Activated T-cell treated with anti-CD3 and anti-CD28 coated beads, Interleukin-2, amount 50 U/mL, for 4 hours (primary cell): ENCODE results near the gene CRYL1. TPM values are rescaled to one million over a fixed set of nuclear protein-coding genes. Genes with fewer than 3 reads are reported as not detected.
A peak's percentile ranks its signal among the peaks of the same experiment; 100 is the strongest.

Source experiments
- ATAC-seq, 2 donors: fragments of 200-7000 bp; cut with Tn5 transposase; one replicate each; pipeline ENCODE4 v1.10.0; 2021
- DNase-seq: peaks from one replicate; pipeline ENCODE4 v3.0.0-alpha.2; 2020
- H3K27me3 Mint-ChIP-seq: one replicate; pipeline ENCODE4 v1.8.0; 2021; ENCODE audit warnings: low read depth, mixed read lengths
- H3K36me3 Mint-ChIP-seq: one replicate; pipeline ENCODE4 v1.8.0; 2022; ENCODE audit warnings: mixed read lengths; ENCODE audit not compliant: insufficient read depth
- H3K4me1 Mint-ChIP-seq: one replicate; pipeline ENCODE4 v1.8.0; 2021; ENCODE audit warnings: low read depth, mixed read lengths
- H3K4me3 Mint-ChIP-seq: one replicate; pipeline ENCODE4 v1.8.0; 2021; ENCODE audit warnings: mild to moderate bottlenecking, moderate library complexity, mixed read lengths
- H3K9me3 Mint-ChIP-seq: one replicate; pipeline ENCODE4 v1.8.0; 2021; ENCODE audit warnings: mixed read lengths
- total RNA-seq, 3 donors: library from RNA; stranded (reverse); gene quantifications; one replicate each; pipeline ENCODE4 v1.2.1, GENCODE V29; 2021

CRYL1 gene
- total RNA-seq, 3 donors from 2014 or later: 2.8 to 5.3 (median 3.7) TPM

DNA sequence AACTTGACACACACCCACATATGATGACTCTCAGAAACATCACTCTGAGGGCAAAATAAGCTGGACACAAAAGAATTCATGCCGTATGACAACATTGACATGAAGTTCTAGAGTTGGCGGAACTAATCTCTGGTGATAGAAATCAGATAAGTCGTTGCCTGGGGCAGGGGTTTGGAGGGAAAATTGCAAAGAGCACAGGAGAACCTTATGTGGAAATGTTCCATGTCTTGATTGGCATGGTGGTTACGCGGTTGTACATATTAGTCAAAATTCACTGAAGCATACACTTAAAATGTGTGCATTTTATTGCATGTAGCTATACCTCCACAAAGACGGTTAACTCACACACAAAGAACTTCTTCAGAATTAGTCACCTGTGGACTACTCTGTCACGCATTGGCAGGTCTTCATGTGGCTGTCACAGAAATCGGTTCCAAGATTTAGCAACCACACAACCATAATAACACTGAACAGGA is 155.7 kb downstream of the CRYL1 start:
- ATAC-seq: peak in 1 of 2 donors; percentile 38
- no peak for DNase-seq
- Mint-ChIP-seq H3K36me3 (no peaks in the 10 kb centered on the region), H3K4me3 (no peak overlapping the region), H3K4me1 (no peaks in the 10 kb centered on the region), H3K9me3 (no peaks in the 10 kb centered on the region), H3K27me3 (peaks cover 6% of the 10 kb centered on the region)

DNA sequence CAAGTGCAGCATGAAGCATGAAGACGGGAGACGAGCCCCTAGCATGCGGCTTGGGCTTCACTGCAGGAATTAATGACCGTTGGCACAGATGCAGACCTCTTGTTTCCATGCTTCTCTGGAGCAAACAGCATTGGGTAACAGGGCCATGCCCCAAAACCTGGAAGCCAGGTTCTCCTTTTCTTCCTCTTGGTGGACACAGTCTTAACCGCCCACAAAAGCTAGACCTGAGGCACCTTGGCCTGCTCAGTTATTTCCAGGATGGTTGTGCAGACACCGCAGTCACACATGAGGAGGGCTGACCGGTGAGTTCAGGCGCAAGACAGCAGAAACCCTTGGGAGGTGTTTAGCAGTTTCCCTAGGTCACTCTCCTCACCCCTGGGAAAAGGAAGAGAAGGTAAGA is 159.6 kb downstream of the CRYL1 start:
- Mint-ChIP-seq H3K4me3 (no peak overlapping the region), H3K9me3 (no peaks in the 10 kb centered on the region), H3K4me1 (no peaks in the 10 kb centered on the region), H3K27me3 (peaks cover 6% of the 10 kb centered on the region), H3K36me3 (no peaks in the 10 kb centered on the region)
- ATAC-seq (no peak), DNase-seq (no peak)

DNA sequence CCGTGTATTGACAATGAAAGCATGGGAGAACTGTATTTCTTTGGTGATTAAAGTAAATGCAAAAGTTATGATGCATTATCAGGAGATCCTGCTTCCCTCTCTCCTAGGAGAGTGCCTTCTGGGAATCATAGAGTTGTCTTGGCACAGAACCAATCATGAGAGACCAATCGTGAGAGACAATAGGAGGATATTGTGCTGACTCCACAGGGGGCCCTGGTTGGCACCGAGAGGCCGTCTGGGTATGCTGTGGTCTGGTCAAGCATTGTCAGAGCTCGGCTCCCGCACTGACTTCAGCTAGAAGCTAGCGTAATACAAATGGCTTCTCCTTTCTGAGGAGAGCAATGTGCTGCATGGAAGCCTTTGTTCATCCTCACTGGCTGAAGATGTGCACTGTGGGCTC is 162.1 kb downstream of the CRYL1 start:
- peaks cover 2% of the 10 kb centered on the region for H3K27me3 Mint-ChIP-seq
- no peaks in the 10 kb centered on the region for H3K36me3 Mint-ChIP-seq
- H3K4me3 Mint-ChIP-seq: no peak overlapping the region
- no peak for DNase-seq
- H3K9me3 Mint-ChIP-seq: no peaks in the 10 kb centered on the region
- no peaks in the 10 kb centered on the region for H3K4me1 Mint-ChIP-seq
- no peak for ATAC-seq

DNA sequence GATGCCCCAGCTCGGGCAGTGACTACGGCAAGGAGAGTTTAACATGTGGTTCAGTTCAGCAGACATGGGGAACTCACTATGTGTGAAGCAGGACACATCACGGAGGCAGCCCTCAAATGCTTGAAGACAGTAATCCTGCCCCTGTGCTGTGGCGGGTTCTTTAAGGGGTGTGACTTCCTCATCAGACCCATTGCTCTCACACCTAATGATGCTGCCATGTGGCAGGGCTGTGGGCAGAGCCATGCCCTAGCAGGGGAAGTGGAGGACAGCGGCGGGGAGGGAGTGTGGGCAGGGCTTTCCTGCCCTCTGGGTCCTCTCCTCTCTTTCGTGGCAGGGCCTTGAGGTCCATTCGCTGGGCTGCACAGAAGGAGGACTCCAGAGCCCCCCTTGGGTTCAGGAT is 162.5 kb downstream of the CRYL1 start:
- Mint-ChIP-seq H3K27me3 (no peaks in the 10 kb centered on the region), H3K4me3 (no peak overlapping the region), H3K4me1 (no peaks in the 10 kb centered on the region), H3K36me3 (no peaks in the 10 kb centered on the region), H3K9me3 (no peaks in the 10 kb centered on the region)
- DNase-seq (no peak), ATAC-seq (no peak)

DNA sequence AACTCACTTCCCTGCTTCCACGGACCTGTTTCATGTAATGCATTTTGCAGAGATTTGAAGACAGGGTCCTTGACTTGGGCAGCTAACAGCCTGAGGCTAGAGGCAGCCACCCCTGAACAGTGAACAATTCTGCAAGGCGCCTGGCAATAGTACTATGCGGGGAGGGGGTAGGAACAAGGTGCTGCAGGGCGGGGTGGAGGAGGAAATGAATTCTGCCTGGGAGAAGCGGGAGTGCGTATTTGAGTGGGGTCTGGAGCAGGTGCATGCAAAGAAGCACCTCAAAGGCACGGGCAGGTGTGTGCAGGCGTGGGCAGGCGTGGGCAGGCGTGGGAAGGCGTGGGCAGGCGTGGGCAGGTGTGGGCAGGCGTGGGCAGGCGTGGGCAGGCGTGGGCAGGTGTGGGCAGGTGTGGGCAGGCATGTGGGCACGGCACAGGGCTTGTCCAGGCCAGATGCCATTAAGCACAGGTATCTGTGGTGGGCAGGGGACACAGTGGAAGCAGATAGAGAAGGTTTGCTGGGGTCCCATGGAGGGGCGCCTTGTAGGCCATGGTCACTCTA is 163.1 kb downstream of the CRYL1 start:
- H3K4me1 Mint-ChIP-seq: no peaks in the 10 kb centered on the region
- no peak overlapping the region for H3K4me3 Mint-ChIP-seq
- ATAC-seq: no peak
- no peaks in the 10 kb centered on the region for H3K9me3 Mint-ChIP-seq
- H3K36me3 Mint-ChIP-seq: no peaks in the 10 kb centered on the region
- no peaks in the 10 kb centered on the region for H3K27me3 Mint-ChIP-seq
- no peak for DNase-seq

DNA sequence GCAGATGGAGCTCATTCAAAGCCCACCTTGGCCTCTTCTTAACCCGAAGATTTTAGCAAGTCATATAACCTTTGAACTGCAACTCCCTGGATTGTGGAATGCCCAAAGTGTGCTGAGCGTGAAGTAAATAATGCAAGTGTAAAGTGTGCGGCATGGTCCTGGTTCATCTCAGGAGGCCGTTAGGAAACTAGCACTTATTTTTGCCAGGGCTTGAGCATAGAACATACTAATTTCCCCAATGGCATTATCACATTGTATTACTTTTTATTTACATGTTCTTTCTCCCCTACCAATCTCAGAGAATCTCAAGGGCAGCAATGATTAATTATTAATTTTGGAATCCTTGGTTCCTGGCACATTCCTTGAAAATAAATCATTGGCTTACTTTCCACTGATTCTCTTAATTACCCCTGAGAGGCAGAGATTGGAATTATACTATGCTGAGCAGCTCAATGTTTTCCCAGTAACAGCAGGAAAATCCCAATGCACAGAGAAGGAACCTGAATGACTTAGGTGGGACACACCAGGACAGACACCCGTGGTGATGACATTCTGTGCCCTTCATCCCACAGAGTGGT is 164.7 kb downstream of the CRYL1 start:
- H3K9me3 Mint-ChIP-seq: no peaks in the 10 kb centered on the region
- no peak for DNase-seq
- no peaks in the 10 kb centered on the region for H3K27me3 Mint-ChIP-seq
- H3K36me3 Mint-ChIP-seq: no peaks in the 10 kb centered on the region
- H3K4me1 Mint-ChIP-seq: no peaks in the 10 kb centered on the region
- no peak for ATAC-seq
- no peak overlapping the region for H3K4me3 Mint-ChIP-seq

DNA sequence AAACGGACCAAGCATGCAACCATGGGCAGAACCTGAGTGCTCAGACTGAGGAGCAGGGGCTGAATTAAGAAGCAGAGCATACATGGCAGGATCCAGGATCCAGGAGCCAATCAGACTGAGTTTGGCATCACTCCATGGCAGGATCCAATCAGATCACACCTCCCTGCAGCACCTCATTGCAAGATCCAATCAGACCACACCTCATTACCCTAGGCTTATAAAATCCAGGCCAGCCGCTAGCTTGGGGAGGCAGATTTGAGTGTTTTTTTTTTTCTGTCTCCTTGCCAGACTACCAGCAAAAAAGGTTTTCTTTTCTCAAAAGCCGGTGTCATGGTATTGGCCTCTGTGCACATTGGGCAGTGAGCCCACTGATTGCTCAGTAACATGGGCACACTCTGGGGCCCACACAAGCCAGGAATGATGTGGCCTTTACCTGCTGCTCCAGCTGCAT is 165.6 kb downstream of the CRYL1 start:
- no peaks in the 10 kb centered on the region for H3K4me1 Mint-ChIP-seq
- no peaks in the 10 kb centered on the region for H3K9me3 Mint-ChIP-seq
- no peak for ATAC-seq
- DNase-seq: no peak
- H3K36me3 Mint-ChIP-seq: no peaks in the 10 kb centered on the region
- H3K4me3 Mint-ChIP-seq: no peak overlapping the region
- H3K27me3 Mint-ChIP-seq: no peaks in the 10 kb centered on the region

DNA sequence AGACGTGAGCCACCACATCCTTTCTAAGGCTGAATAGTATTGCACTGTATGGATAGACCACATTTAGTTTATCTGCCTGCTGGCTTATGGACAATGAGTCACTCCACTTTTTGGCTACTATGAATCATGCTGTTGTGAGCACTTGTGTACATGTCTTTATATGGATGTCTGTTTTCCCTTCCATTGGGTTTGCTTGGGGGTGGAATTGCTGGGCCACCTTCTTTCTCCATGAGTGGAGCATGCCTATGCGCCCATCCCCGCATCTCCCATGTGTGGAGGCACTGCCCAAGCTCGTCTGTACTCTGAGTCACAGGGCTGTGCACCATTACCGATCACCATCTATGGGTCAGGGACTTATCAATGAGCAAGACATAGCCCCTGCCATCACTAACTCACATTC is 166.3 kb downstream of the CRYL1 start:
- no peaks in the 10 kb centered on the region for H3K27me3 Mint-ChIP-seq
- no peaks in the 10 kb centered on the region for H3K36me3 Mint-ChIP-seq
- DNase-seq (no peak), ATAC-seq (peak; percentile 67 to 86)
- H3K4me3 Mint-ChIP-seq: no peak overlapping the region
- H3K9me3 Mint-ChIP-seq: no peaks in the 10 kb centered on the region
- no peaks in the 10 kb centered on the region for H3K4me1 Mint-ChIP-seq

DNA sequence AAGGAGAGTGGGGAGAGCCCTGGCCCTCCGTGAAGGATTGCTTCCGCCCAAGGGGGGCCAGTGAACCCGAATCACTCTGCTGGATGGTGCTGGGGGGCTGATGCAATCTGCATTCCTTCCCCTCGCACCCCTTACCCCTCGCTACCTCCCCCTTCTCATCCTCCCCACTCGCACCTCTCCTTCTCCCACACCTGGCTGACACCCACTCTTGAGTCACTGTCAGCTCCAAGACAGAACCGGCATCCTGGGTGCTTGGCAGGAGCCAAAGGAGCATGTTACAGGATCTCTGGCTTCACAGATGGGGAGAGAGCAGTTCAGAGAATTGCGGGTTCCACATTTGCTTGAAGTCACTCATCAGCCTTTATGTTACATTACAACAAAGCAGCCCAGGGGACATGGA is 167.6 kb downstream of the CRYL1 start:
- Mint-ChIP-seq H3K36me3 (no peaks in the 10 kb centered on the region), H3K27me3 (no peaks in the 10 kb centered on the region), H3K9me3 (no peaks in the 10 kb centered on the region), H3K4me1 (no peaks in the 10 kb centered on the region), H3K4me3 (no peak overlapping the region)
- DNase-seq (no peak), ATAC-seq (no peak)

DNA sequence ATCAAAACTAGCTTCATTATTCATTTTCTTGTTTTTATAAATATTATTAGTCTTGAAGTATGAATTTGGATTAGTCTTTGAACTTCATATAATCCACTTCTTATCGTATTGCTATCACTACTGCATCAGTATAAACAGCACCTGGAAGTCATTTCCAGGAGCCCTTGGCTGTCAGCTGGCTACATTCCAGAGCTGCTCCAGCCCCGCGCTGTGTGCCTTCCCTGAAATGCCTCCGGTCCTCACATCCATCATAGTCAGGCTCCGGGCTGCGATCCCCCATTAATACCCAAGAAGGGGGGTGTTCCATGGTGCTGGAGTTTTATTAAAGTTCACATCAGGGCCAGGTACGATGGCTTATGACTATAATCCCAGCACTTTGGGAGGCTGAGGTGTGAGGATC is 169.2 kb downstream of the CRYL1 start:
- DNase-seq (no peak), ATAC-seq (no peak)
- no peaks in the 10 kb centered on the region for H3K9me3 Mint-ChIP-seq
- H3K27me3 Mint-ChIP-seq: no peaks in the 10 kb centered on the region
- H3K36me3 Mint-ChIP-seq: no peaks in the 10 kb centered on the region
- no peaks in the 10 kb centered on the region for H3K4me1 Mint-ChIP-seq
- H3K4me3 Mint-ChIP-seq: no peak overlapping the region

DNA sequence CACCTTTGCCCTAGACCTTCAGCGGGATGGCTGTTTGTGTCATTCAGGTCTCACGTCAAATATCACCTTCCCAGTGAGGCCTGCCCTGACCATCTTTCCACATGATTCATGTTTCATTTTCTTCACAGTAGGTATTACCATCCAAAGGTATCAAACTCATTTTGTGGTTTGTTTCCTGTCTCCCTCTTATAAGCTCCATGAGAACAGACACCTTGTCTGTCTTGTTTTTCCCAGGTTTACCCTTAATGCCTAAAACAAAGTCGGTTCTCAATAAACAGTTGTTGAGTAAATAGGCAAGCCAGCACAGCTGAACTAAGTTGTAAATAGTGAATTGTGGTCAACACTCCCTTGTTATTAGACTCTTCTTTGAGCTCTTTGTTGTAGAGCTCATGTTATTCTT is 170.9 kb downstream of the CRYL1 start:
- ATAC-seq (no peak), DNase-seq (no peak)
- H3K36me3 Mint-ChIP-seq: no peaks in the 10 kb centered on the region
- H3K4me3 Mint-ChIP-seq: no peak overlapping the region
- H3K9me3 Mint-ChIP-seq: no peaks in the 10 kb centered on the region
- no peaks in the 10 kb centered on the region for H3K4me1 Mint-ChIP-seq
- H3K27me3 Mint-ChIP-seq: no peaks in the 10 kb centered on the region

DNA sequence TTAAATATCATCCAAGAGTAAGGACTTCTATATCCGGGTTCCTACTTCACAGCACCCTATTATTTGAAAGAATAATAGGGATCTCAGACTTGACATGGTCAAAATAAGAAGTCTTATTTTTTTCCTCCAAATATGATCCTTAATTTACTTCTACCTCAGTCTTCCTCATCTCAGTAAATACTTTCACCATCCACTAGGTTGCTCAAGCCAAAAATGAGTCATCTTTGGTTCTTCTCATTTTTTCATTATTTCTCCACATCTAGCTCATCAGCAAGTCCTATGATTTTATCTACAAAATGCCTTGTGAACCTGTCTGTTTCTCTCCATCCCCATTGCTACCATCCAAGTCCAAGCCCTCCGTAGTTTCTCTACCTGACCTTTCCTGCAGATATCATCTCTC is 171.7 kb downstream of the CRYL1 start:
- DNase-seq: no peak
- H3K4me1 Mint-ChIP-seq: no peaks in the 10 kb centered on the region
- no peaks in the 10 kb centered on the region for H3K9me3 Mint-ChIP-seq
- no peak for ATAC-seq
- H3K27me3 Mint-ChIP-seq: no peaks in the 10 kb centered on the region
- H3K36me3 Mint-ChIP-seq: no peaks in the 10 kb centered on the region
- H3K4me3 Mint-ChIP-seq: no peak overlapping the region

Other genes starting within 250 kb of the CRYL1 start
- gene IFT88, start 41.3 kb upstream of the CRYL1 start, total RNA-seq: 1 to 10 TPM; 2.8 to 3.2 (median 2.8) TPM
- gene IL17D, start 177.8 kb upstream of the CRYL1 start, total RNA-seq: 1 to 10 TPM in 2 of 3 donors, under 1 TPM in 1; 0.82 to 1.3 (median 1.0) TPM
- gene EEF1AKMT1, start 248.1 kb upstream of the CRYL1 start, total RNA-seq: 10 to 100 TPM; 10.2 to 10.9 (median 10.5) TPM